HG02973 (cell line): ENCODE results near the gene MINDY4.

ENCODE experiments used
- ATAC-seq: cut with Tn5 transposase; IDR thresholded peaks from one replicate; pipeline ENCODE4 v1.9.1; 2021; ENCODE audit warnings: moderate library complexity; ENCODE audit not compliant: unreplicated experiment

Gene MINDY4

GRCh38 chr7:30851651-30852307 lies 80.6 kb downstream of the MINDY4 start:
- ATAC-seq, result no peak

- no peak for ATAC-seq
These were observed 81.1 kb downstream of the MINDY4 start for GRCh38 chr7:30852308-30852684.

GRCh38 chr7:30852744-30853288 lies 81.6 kb downstream of the MINDY4 start:
- no peak for ATAC-seq

GRCh38 chr7:30853576-30853975 lies 82.4 kb downstream of the MINDY4 start:
- ATAC-seq, result no peak

- no peak for ATAC-seq
These were observed 84.7 kb downstream of the MINDY4 start for GRCh38 chr7:30855936-30856335.

- no peak for ATAC-seq
These were observed 87.4 kb downstream of the MINDY4 start for GRCh38 chr7:30858576-30858975.

- no peak for ATAC-seq
These were observed 88.2 kb downstream of the MINDY4 start for GRCh38 chr7:30859202-30859939.

- no peak for ATAC-seq
These were observed 88.8 kb downstream of the MINDY4 start for GRCh38 chr7:30859940-30860496.

- ATAC-seq, result no peak
These were observed 90.4 kb downstream of the MINDY4 start for GRCh38 chr7:30861612-30862011.

GRCh38 chr7:30862995-30863705 lies 91.9 kb downstream of the MINDY4 start:
- no peak for ATAC-seq

GRCh38 chr7:30863706-30864035 lies 92.5 kb downstream of the MINDY4 start:
- ATAC-seq, result no peak

GRCh38 chr7:30864101-30864500 lies 92.9 kb downstream of the MINDY4 start:
- no peak for ATAC-seq

GRCh38 chr7:30865076-30865475 lies 93.9 kb downstream of the MINDY4 start:
- ATAC-seq, result no peak

GRCh38 chr7:30865821-30866220 lies 94.6 kb downstream of the MINDY4 start:
- no peak for ATAC-seq

GRCh38 chr7:30866939-30867338 lies 95.7 kb downstream of the MINDY4 start:
- no peak for ATAC-seq

- ATAC-seq, result no peak
These were observed 96.3 kb downstream of the MINDY4 start for GRCh38 chr7:30867483-30867882.

- no peak for ATAC-seq
These were observed 98.8 kb downstream of the MINDY4 start for GRCh38 chr7:30869794-30870611.

GRCh38 chr7:30870821-30871518 lies 99.8 kb downstream of the MINDY4 start:
- ATAC-seq, result no peak

GRCh38 chr7:30871655-30872054 lies 100.4 kb downstream of the MINDY4 start:
- no peak for ATAC-seq

- ATAC-seq, result no peak
These were observed 102.0 kb downstream of the MINDY4 start for GRCh38 chr7:30873207-30873606.
